C4-2B (cell line): Measurements from ENCODE around the gene CLIP4.

ENCODE experiments used
- ZFX ChIP-seq: fragments of 450-650 bp; IDR thresholded peaks from 2 replicates; pipeline ENCODE4 v1.6.1; 2017
- TF ChIP-seq, protein P1 (sequence below): fragments of 450-650 bp; conservative IDR thresholded peaks from 2 replicates; pipeline ENCODE4 v1.5.1; 2017; ENCODE audit warnings: mild to moderate bottlenecking

DNA sequence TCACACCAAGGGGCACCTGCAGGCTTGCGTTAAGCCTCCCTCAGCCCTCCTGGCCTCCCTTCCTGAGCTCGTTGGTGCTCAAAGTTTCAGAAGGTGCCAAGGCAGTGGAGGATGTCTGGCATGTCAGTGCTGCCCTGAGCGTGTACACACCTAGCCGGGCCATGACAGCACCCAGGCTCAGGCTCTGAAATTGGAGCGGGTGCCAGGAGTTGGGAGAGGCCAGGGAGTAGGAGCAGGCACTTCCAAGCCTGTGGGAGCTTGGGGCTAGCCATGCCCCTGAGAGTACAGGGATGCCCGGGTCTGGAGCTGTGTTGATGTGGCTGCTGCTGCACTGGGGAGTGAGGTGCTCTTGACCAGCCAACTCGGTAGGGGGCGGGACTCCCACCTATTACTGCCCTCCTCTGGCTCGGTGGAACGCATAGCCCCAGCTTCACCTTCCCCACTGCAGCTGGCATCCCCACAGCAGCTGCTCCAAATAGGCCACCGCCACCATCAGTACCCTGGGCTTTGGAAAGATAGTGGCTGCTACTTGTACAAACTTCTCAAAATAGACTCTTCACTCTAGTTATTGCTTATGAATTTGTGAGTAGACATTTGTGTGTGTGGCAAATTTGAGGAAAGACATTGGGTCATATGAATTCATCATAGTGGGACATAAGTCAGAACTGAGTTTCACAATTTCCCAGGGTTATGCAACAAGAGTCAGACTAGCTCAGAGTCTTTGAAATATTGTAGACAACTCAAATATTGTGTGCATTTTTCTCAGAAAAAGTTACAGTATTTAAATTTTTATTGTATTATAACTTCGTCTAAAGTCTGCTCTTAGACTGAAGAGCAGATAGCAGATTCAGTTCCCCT, 34.1 kb upstream of the CLIP4 start:
- TF ChIP-seq, protein P1, sequence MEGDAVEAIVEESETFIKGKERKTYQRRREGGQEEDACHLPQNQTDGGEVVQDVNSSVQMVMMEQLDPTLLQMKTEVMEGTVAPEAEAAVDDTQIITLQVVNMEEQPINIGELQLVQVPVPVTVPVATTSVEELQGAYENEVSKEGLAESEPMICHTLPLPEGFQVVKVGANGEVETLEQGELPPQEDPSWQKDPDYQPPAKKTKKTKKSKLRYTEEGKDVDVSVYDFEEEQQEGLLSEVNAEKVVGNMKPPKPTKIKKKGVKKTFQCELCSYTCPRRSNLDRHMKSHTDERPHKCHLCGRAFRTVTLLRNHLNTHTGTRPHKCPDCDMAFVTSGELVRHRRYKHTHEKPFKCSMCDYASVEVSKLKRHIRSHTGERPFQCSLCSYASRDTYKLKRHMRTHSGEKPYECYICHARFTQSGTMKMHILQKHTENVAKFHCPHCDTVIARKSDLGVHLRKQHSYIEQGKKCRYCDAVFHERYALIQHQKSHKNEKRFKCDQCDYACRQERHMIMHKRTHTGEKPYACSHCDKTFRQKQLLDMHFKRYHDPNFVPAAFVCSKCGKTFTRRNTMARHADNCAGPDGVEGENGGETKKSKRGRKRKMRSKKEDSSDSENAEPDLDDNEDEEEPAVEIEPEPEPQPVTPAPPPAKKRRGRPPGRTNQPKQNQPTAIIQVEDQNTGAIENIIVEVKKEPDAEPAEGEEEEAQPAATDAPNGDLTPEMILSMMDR, result no peak
- TF ChIP-seq ZFX, result no peak
